PC-9 (cell line): ENCODE measurements around the gene NRG2.

Source experiments
- CTCF ChIP-seq: fragments of 200-600 bp; sonication (generic); conservative IDR thresholded peaks from 2 replicates; pipeline ENCODE4 v1.6.1; 2017; ENCODE audit warnings: mixed run types, antibody characterized with exemption, mild to moderate bottlenecking, moderate library complexity
- EZH2 ChIP-seq: fragments of 200-600 bp; sonication (generic); IDR thresholded peaks from 2 replicates; pipeline ENCODE4 v1.8.0; 2017; ENCODE audit warnings: antibody characterized with exemption, low read depth

- TF ChIP-seq EZH2 (no peak), CTCF (no peak)
Observed at GRCh38 chr5:139842321-139842720, 200.8 kb downstream of the NRG2 start.
